MM.1S (cell line): ENCODE measurements around the gene OGFR.

Source experiments
- DNase-seq: peaks from one replicate; pipeline ENCODE4 v3.0.0-alpha.2; 2015
- H2AFZ ChIP-seq: fragments of 300-600 bp; sonication (generic); 2 replicates; pipeline ENCODE4 v1.6.0; 2016; ENCODE audit warnings: antibody characterized with exemption, low read length
- H3F3A ChIP-seq: fragments of 300-600 bp; sonication (generic); 2 replicates; pipeline ENCODE4 v1.6.1; 2016; ENCODE audit warnings: mild to moderate bottlenecking, antibody characterized with exemption, low read length, moderate library complexity, mixed read lengths; ENCODE audit not compliant: insufficient read depth
- H3K27ac ChIP-seq: fragments of 300-600 bp; sonication (generic); 2 replicates; pipeline ENCODE4 v1.5.1; 2016; ENCODE audit warnings: mild to moderate bottlenecking, low read length
- H3K27me3 ChIP-seq: fragments of 300-600 bp; sonication (generic); replicated peaks from 2 replicates; pipeline ENCODE4 v1.6.0; 2016; ENCODE audit warnings: low read length; ENCODE audit not compliant: insufficient read depth
- H3K36me3 ChIP-seq: fragments of 300-600 bp; sonication (generic); replicated peaks from 2 replicates; pipeline ENCODE4 v1.6.1; 2016; ENCODE audit warnings: mild to moderate bottlenecking, low read length, mixed read lengths; ENCODE audit not compliant: insufficient read depth
- H3K4me1 ChIP-seq: fragments of 300-600 bp; sonication (generic); 2 replicates; pipeline ENCODE4 v1.6.1; 2016; ENCODE audit warnings: low read length, mixed read lengths
- H3K4me2 ChIP-seq: fragments of 300-600 bp; sonication (generic); 2 replicates; pipeline ENCODE4 v1.6.0; 2016; ENCODE audit warnings: low read depth, low read length
- H3K4me3 ChIP-seq: fragments of 300-600 bp; sonication (generic); 2 replicates; pipeline ENCODE4 v1.5.1; 2016; ENCODE audit warnings: low read length, mixed read lengths
- H3K79me2 ChIP-seq: fragments of 300-600 bp; sonication (generic); 2 replicates; pipeline ENCODE4 v1.6.1; 2016; ENCODE audit warnings: mixed run types, low read length, mixed read lengths
- H3K9ac ChIP-seq: fragments of 300-600 bp; sonication (generic); 2 replicates; pipeline ENCODE4 v1.6.1; 2016; ENCODE audit warnings: low read length, mixed read lengths
- H3K9me2 ChIP-seq: fragments of 300-600 bp; sonication (generic); replicated peaks from 2 replicates; pipeline ENCODE4 v1.6.1; 2016; ENCODE audit warnings: mild to moderate bottlenecking, low read length, mixed read lengths; ENCODE audit not compliant: insufficient read depth
- H3K9me3 ChIP-seq: fragments of 300-600 bp; sonication (generic); replicated peaks from 2 replicates; pipeline ENCODE4 v1.6.1; 2016; ENCODE audit warnings: mild to moderate bottlenecking, low read length, mixed read lengths; ENCODE audit not compliant: insufficient read depth
- H4K20me1 ChIP-seq: fragments of 300-600 bp; sonication (generic); 2 replicates; pipeline ENCODE4 v1.6.1; 2016; ENCODE audit warnings: mild to moderate bottlenecking, low read length, moderate library complexity, mixed read lengths; ENCODE audit not compliant: insufficient read depth
- EZH2 ChIP-seq: fragments of 300-600 bp; sonication (generic); optimal IDR thresholded peaks from 2 replicates; pipeline ENCODE3; 2017; ENCODE audit warnings: low read depth, mild to moderate bottlenecking, antibody characterized with exemption, low read length, mixed read lengths
- EZH2phosphoT487 ChIP-seq: fragments of 300-600 bp; sonication (generic); IDR thresholded peaks from 2 replicates; pipeline ENCODE4 v1.6.1; 2018; ENCODE audit warnings: antibody characterized with exemption, low read length
- TF ChIP-seq, protein P1 (sequence below): fragments of 300-600 bp; sonication (generic); IDR thresholded peaks from 2 replicates; pipeline ENCODE4 v1.5.1; 2016; ENCODE audit warnings: antibody characterized with exemption, low read length, mixed read lengths

The OGFR gene

DNA sequence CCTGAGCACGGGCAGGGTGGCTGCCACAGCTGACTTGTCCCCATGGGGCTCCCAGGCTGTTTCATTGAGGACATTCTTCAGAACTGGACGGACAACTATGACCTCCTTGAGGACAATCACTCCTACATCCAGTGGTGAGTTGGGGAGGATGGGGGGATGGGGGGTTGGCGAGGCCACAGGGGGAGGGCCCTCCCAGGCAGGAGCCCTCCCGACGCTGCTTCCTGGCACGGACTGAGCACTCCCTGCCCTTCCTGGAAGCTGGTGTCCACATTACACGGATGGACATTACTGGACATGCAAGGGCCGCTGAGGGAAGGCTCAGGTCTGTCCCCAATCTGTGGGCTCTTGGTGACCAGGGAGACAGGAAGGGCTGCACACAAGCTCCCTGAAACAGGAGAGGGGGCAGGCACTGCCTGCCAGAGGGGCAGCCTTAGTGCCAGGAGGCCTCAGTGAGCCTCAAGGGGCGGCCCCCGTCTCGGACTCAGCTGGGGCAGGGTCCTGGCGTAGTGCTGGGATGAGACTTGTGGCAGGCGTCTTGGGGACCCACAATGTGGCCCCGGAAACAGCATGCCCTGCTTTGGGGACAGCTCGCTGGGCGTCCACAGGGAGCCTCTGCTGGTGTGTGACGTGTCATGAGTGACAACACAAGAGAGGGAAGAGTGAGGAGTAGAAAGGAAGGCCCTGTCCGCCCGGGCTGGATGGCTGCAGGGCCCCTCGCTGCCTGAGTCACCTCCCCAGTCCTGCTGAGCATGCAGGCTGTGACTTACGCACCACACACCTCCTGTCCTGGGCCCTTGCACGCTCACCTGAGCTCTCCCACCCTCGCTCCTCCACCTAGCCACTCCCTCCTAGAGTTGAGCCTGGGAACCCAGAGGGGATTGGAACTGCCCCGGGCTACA lies 5.1 kb downstream of the OGFR start:
- TF ChIP-seq, protein P1, sequence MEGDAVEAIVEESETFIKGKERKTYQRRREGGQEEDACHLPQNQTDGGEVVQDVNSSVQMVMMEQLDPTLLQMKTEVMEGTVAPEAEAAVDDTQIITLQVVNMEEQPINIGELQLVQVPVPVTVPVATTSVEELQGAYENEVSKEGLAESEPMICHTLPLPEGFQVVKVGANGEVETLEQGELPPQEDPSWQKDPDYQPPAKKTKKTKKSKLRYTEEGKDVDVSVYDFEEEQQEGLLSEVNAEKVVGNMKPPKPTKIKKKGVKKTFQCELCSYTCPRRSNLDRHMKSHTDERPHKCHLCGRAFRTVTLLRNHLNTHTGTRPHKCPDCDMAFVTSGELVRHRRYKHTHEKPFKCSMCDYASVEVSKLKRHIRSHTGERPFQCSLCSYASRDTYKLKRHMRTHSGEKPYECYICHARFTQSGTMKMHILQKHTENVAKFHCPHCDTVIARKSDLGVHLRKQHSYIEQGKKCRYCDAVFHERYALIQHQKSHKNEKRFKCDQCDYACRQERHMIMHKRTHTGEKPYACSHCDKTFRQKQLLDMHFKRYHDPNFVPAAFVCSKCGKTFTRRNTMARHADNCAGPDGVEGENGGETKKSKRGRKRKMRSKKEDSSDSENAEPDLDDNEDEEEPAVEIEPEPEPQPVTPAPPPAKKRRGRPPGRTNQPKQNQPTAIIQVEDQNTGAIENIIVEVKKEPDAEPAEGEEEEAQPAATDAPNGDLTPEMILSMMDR: no peak
- no peak for TF ChIP-seq EZH2
- no peak for TF ChIP-seq EZH2phosphoT487
- H3K4me3 ChIP-seq: no peak overlapping the region
- peaks cover 23% of the 10 kb centered on the region for H3K79me2 ChIP-seq
- H3K27me3 ChIP-seq: peaks cover 4% of the 10 kb centered on the region; the same call in 1 of the 2 replicates
- no peak for DNase-seq
- no peaks in the 10 kb centered on the region for H3K9me2 ChIP-seq
- no peaks in the 10 kb centered on the region for H4K20me1 ChIP-seq
- 0 out of 2 replicates have a peak, but pooled peaks cover 2% of the 10 kb centered on the region for H3K36me3 ChIP-seq
- H3K9ac ChIP-seq: no peak overlapping the region
- H2AFZ ChIP-seq: no peak overlapping the region
- H3K4me2 ChIP-seq: no peak overlapping the region
- no peaks in the 10 kb centered on the region for H3K9me3 ChIP-seq
- H3K4me1 ChIP-seq: 0 out of 2 replicates have a peak, but pooled peaks cover 6% of the 10 kb centered on the region
- H3K27ac ChIP-seq: no peak overlapping the region
- no peaks in the 10 kb centered on the region for H3F3A ChIP-seq

DNA sequence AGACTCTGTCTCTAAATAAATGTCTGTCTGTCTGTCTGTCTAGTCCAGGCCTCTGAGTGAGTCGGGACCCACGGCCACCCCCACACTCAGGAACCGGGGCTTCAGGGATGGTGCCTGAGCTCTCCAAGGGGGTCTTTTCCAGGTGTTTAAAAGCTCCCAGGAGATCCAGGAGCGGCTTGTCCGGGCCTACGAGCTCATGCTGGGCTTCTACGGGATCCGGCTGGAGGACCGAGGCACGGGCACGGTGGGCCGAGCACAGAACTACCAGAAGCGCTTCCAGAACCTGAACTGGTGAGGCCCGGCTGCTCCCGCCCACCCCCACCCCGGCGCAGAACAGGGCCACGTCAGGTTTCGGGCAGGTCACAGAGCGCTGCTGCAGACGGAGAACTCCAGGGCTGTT lies 6.7 kb downstream of the OGFR start:
- Histone ChIP-seq H3K4me2 (no peak overlapping the region), H3K4me3 (no peak overlapping the region), H3K27ac (no peak overlapping the region), H3K9me3 (no peaks in the 10 kb centered on the region), H3K36me3 (0 out of 2 replicates have a peak, but pooled peaks cover 2% of the 10 kb centered on the region), H3K27me3 (peaks cover 19% of the 10 kb centered on the region), H3F3A (no peaks in the 10 kb centered on the region), H2AFZ (no peak overlapping the region), H3K9ac (no peak overlapping the region), H3K4me1 (no peaks in the 10 kb centered on the region), H4K20me1 (no peaks in the 10 kb centered on the region), H3K79me2 (peaks cover 13% of the 10 kb centered on the region), H3K9me2 (no peaks in the 10 kb centered on the region)
- DNase-seq: no peak
- TF ChIP-seq, protein P1: no peak
- TF ChIP-seq EZH2phosphoT487: no peak
- no peak for TF ChIP-seq EZH2

DNA sequence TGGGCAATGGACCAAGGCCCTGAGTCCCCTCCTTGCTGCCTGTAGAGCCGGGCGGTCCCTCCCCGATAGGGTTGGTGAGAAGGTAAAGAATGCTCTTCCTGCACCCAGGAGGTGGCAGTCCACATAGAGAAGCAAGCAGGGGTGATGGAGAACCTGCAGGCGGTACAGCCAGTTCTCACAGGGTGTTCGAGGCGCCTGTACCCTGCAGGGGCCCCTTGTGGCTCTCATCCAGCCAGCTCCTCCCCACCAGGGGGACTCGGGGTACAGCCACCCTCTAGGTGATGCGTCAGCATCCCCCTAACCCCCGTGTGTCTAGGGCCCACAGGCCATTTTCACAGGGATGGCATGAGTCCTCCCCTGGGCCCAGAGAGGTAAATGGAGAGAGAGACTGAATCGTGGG lies 7.1 kb downstream of the OGFR start:
- Histone ChIP-seq H3F3A (no peaks in the 10 kb centered on the region), H3K27me3 (peaks cover 23% of the 10 kb centered on the region), H3K79me2 (peaks cover 9% of the 10 kb centered on the region), H3K9ac (no peak overlapping the region), H3K4me3 (no peak overlapping the region), H3K9me2 (no peaks in the 10 kb centered on the region), H3K4me1 (no peaks in the 10 kb centered on the region), H4K20me1 (no peaks in the 10 kb centered on the region), H3K27ac (no peak overlapping the region), H3K36me3 (0 out of 2 replicates have a peak, but pooled peaks cover 2% of the 10 kb centered on the region), H2AFZ (no peak overlapping the region), H3K4me2 (no peak overlapping the region), H3K9me3 (no peaks in the 10 kb centered on the region)
- TF ChIP-seq EZH2phosphoT487: no peak
- TF ChIP-seq, protein P1: no peak
- no peak for DNase-seq
